Left lung (tissue), 10 donors: Measurements from ENCODE around the gene GPR3. TPM values are rescaled to one million over a fixed set of nuclear protein-coding genes. Genes with fewer than 3 reads are reported as not detected.

ENCODE experiments used
- ATAC-seq: fragments of 200-7000 bp; cut with Tn5 transposase; one replicate; pipeline ENCODE4 v1.9.1; 2020; ENCODE audit warnings: moderate library complexity
- DNase-seq, 4 donors: peaks; one replicate each; pipeline ENCODE4 v3.0.0-alpha.2; 2013 to 2020
- H3K27ac ChIP-seq, 2 donors: fragments of 200-600 bp; sonication (generic) in 1 of 2; one replicate each; pipeline versions ENCODE4 v1.5.0 to v1.8.0; 2020 to 2021
- H3K27me3 ChIP-seq, 2 donors: fragments of 200-600 bp; sonication (generic) in 1 of 2; one replicate each; pipeline versions ENCODE4 v1.5.0 to v1.8.0; 2020 to 2021
- H3K36me3 ChIP-seq, 2 donors: fragments of 200-600 bp; sonication (generic) in 1 of 2; one replicate each; pipeline versions ENCODE4 v1.5.0 to v1.8.0; 2020 to 2021
- H3K4me1 ChIP-seq, 2 donors: fragments of 200-600 bp; one replicate each; pipeline ENCODE4 v1.8.0; 2021
- H3K4me3 ChIP-seq, 2 donors: fragments of 200-600 bp; sonication (generic) in 1 of 2; one replicate each; pipeline versions ENCODE4 v1.5.0 to v1.8.0; 2020 to 2021; ENCODE audit warnings: mild to moderate bottlenecking in 1 of 2
- H3K9me3 ChIP-seq, 2 donors: fragments of 200-600 bp; sonication (generic) in 1 of 2; one replicate each; pipeline versions ENCODE4 v1.5.0 to v1.8.0; 2020 to 2021
- CTCF ChIP-seq, 2 donors: fragments of 200-600 bp; sonication (generic) in 1 of 2; IDR thresholded peaks; one replicate each; pipeline versions ENCODE4 v1.5.0 to v1.8.0; 2021; ENCODE audit warnings: antibody characterized with exemption in 2 of 2
- intact Hi-C, 2 donors: fragments of 100-400 bp; cut with DNase I; formaldehyde crosslinking; loops; one replicate each; pipeline versions ENCODE4 v1.11.2 to v1.14.2; 2022
- polyA plus RNA-seq, 6 donors: library from polyadenylated mRNA; unstranded; fragments of 120-200 nt; gene quantifications; one replicate each; pipeline ENCODE4 v1.2.1, GENCODE V29; 2013; ENCODE audit not compliant: insufficient read length in 6 of 6
- total RNA-seq, 2 donors: library from RNA; stranded (reverse); fragmentation: NEBNext Ultra II Directional; extraction: Animal tissue kit (Norgen Biotek cat#: 25700); gene quantifications; one replicate each; pipeline ENCODE4 v1.2.1, GENCODE V29; 2021
- donor health status: DM: no; HTN: yes; CAD: no.
- donor health status: DM: no; HTN: no; CAD: no.

GPR3 gene
- total and polyA plus RNA-seq, 8 donors, result 0.16 to 1.7 (median 0.97) TPM

DNA sequence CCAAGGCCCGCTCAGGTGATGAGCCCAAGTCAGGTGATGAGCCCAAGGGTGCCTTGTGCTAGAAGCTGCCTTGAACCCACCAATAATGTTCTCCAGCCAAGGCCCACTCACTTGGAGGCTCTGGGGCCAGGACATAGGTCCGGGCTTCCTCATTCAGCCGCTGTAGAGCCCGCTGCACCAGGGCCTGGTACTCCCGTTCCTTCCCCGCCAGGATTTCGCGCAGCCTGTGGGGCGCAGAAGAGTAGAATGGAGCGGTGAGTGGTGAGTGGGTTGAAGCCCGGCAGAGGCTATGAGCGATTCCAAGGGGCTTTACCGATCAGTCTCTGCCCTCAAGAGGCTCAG lies 36.2 kb upstream of the GPR3 start:
- ATAC-seq (no peak), DNase-seq (no peak)
- no peaks in the 10 kb centered on the region for H3K27me3 ChIP-seq
- no peak for TF ChIP-seq CTCF (IDR thresholded peaks at IDR 0.05)
- intact Hi-C loops, result loop anchor here in 1 of 2 donors (5.0 kb wide), 1 partner anchor 36 kb away; the partner anchor contains the start of gene GPR3
- H3K27ac ChIP-seq, result no peak overlapping the region
- H3K4me1 ChIP-seq, result peaks cover under 1 to 33% of the 10 kb centered on the region in 2 donors
- no peaks in the 10 kb centered on the region for H3K9me3 ChIP-seq
- H3K4me3 ChIP-seq, result no peak overlapping the region
- H3K36me3 ChIP-seq, result peaks cover 0 to 91% of the 10 kb centered on the region in 2 donors

DNA sequence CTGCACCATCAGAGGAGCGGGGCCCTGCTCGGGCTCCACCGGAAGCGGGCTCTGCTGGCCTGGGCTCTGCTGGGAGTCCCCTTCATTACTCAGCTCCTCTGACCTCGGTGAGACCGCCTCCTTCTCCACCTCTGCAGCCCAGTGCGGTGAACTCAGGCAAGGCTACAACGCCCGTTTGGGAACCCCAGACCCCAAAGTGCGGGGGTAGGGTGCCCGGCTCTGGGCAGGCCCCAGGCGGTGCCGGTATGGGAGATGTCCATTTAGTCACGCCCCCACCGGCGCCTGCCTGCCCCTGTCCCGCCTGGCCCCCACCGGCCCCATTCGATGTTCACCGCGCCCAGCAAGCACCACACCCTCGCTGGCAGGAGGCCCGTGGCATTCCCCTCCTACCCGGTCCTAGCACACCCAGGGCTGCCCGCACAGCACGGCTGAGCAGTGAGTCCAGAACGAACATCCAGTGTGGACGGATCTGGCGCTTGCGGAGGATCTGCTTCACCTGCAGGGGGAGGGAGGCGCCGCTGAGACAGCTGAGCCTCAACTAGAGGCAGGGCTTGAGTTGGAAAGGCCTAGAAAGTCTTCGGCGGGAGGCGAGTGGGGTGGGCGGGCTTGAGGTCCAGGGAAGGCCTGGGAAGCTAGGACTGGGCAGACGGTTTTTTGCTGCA lies 35.7 kb upstream of the GPR3 start:
- Histone ChIP-seq H3K27me3 (no peaks in the 10 kb centered on the region), H3K27ac (peak overlapping the region in 1 of 2 donors; percentile 45), H3K9me3 (no peaks in the 10 kb centered on the region), H3K4me1 (peaks cover 0 to 31% of the 10 kb centered on the region in 2 donors), H3K36me3 (peaks cover 0 to 92% of the 10 kb centered on the region in 2 donors), H3K4me3 (no peak overlapping the region)
- intact Hi-C loops, result loop anchor here in 1 of 2 donors (5.0 kb wide), 1 partner anchor 36 kb away; the partner anchor contains the start of gene GPR3
- DNase-seq (peak in 1 of 4 donors; percentile 76), ATAC-seq (no peak)
- no peak for TF ChIP-seq CTCF (IDR thresholded peaks at IDR 0.05)

GRCh38 chr1:27357281-27358037 lies 35.0 kb upstream of the GPR3 start:
- Histone ChIP-seq H3K4me1 (peaks cover 0 to 31% of the 10 kb centered on the region in 2 donors), H3K27ac (peak overlapping the region in 1 of 2 donors; percentile 45), H3K27me3 (no peaks in the 10 kb centered on the region), H3K9me3 (no peaks in the 10 kb centered on the region), H3K4me3 (no peak overlapping the region), H3K36me3 (peaks cover 0 to 99% of the 10 kb centered on the region in 2 donors)
- intact Hi-C loops, result loop anchor here in 1 of 2 donors (5.0 kb wide), 1 partner anchor 35 kb away; the partner anchor contains the start of gene GPR3
- DNase-seq (peak in 3 of 4 donors; percentile 75 to 95 (median 78)), ATAC-seq (peak; percentile 82)
- TF ChIP-seq CTCF (IDR thresholded peaks at IDR 0.05), result peak; percentile 98 to 99

GRCh38 chr1:27358038-27358927 lies 34.1 kb upstream of the GPR3 start:
- H3K9me3 ChIP-seq, result no peaks in the 10 kb centered on the region
- intact Hi-C loops, result loop anchor here in 1 of 2 donors (5.0 kb wide), 1 partner anchor 34 kb away; the partner anchor contains the start of gene GPR3
- H3K4me3 ChIP-seq, result no peak overlapping the region
- no peak overlapping the region for H3K27ac ChIP-seq
- no peak for DNase-seq
- peaks cover 0 to 100% of the 10 kb centered on the region in 2 donors for H3K36me3 ChIP-seq
- ATAC-seq, result no peak
- H3K4me1 ChIP-seq, result peaks cover 0 to 31% of the 10 kb centered on the region in 2 donors
- no peaks in the 10 kb centered on the region for H3K27me3 ChIP-seq
- no peak for TF ChIP-seq CTCF (IDR thresholded peaks at IDR 0.05)
